Activated T-helper 1 cell treated with anti-CD3 and anti-CD28 coated beads, Interleukin-2, amount 50 U/mL, for 16 hours (primary cell): ENCODE data around the gene CRIP2.

ENCODE experiments used
- DNase-seq, 2 donors: peaks; one replicate each; pipeline ENCODE4 v3.0.0-alpha.2; 2020; ENCODE audit warnings: low read depth in 1 of 2, low spot score in 1 of 2

CRIP2 gene

GRCh38 chr14:105476097-105476830, 1.6 kb downstream of the CRIP2 start:
- DNase-seq = no peak

DNA sequence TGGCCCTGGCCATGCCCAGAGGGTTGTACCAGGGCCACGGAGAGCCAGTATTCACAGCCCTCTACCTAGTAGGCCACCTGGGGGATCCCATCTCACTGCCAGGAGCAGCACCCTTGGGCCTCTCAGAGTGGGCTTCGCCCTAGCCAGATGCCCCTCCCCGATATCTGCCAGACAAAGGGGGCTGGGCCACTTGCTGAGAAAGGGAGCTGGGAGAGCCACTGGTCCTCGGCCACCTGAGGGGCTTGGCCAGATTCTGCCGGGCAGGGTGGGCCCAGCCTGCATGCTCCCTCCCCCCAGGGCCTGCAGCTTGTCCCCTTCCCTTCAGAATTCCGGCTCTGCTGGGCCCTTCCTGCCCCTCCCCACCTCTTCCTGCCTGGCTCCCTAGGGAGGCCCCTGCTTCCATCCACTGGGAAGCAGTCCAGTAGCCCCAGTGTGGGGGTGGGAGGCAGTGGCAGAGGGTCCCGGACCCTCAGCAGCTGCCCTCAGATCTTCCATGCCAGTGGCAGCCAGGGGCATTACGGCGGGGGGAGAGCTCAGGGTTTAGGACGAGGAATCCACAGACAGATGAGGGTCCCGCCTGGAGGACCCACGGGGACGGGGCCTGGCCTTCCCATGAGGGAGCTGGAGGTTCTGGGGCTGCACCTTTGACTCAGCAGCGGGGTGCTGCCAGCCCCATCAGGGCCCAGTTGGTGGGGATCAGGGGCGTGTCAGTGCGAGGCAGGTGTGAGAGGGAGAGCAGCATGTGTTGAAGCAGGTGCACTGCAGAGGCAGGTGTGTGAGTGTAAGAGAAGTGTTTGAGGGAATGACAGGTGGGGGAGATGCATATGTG, 2.4 kb downstream of the CRIP2 start:
- DNase-seq = no peak

GRCh38 chr14:105477660-105478397, 3.2 kb downstream of the CRIP2 start:
- no peak for DNase-seq

DNA sequence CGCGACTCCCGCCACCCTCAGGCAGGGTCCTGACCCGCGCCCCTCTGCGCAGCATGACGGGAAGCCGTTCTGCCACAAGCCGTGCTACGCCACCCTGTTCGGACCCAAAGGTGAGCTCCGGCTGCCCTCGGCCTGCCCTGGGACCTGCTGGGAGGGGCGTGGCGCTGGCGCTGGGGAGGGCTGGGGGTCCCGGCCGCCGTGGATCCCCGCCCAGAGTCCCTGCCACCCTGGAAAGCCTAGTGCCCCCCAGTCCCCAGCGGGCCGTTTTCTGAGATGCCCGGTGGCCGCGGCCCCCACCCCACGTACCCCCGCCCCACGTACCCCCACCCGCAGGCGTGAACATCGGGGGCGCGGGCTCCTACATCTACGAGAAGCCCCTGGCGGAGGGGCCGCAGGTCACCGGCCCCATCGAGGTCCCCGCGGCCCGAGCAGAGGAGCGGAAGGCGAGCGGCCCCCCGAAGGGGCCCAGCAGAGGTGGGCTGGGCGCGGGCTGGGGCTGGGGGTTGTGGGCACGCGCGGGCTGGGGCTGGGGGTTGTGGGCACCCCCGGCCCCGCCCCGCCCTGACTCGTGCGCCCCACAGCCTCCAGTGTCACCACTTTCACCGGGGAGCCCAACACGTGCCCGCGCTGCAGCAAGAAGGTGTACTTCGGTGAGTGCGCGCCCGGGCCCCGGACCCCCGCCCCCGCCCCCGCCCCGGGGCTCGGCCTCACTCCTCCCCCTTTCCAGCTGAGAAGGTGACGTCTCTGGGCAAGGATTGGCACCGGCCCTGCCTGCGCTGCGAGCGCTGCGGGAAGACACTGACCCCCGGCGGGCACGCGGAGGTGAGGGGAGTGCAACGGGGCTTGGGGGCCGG, 4.0 kb downstream of the CRIP2 start:
- no peak for DNase-seq

DNA sequence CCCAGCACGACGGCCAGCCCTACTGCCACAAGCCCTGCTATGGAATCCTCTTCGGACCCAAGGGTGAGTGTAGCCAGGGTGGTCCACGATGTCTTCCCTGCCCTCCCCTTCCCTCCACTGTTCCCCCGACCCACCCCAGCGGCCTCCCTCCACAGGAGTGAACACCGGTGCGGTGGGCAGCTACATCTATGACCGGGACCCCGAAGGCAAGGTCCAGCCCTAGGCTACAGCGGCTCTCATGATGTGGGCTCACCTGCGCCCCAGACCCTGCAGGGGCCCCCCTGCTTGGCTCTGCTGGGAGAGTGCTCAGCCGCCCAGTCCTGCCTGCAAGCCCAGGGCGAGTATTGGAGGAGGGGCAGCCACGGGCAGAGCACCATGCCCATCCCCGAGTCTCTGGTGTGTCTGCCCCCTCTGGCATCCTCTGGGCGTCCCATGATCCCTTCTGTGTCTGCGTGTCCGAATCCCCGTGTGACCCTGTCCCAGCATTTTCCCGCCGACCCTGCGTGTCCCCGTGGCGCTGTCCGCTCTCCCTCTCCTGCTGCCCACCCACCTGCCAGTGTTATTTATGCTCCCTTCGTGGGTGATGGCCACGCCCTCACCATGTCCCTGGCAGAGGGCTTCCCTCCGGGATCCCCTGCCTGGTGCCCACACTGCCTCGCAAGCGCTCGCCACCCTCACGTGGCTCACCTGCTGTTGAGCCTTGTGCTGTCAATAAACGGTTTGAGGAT, 5.0 kb downstream of the CRIP2 start:
- DNase-seq = no peak

- no peak for DNase-seq
Measured at GRCh38 chr14:105480199-105480746, 5.7 kb downstream of the CRIP2 start.

- peak; percentile 84 to 85 for DNase-seq
Measured at GRCh38 chr14:105480807-105481801, 6.5 kb downstream of the CRIP2 start.

DNA sequence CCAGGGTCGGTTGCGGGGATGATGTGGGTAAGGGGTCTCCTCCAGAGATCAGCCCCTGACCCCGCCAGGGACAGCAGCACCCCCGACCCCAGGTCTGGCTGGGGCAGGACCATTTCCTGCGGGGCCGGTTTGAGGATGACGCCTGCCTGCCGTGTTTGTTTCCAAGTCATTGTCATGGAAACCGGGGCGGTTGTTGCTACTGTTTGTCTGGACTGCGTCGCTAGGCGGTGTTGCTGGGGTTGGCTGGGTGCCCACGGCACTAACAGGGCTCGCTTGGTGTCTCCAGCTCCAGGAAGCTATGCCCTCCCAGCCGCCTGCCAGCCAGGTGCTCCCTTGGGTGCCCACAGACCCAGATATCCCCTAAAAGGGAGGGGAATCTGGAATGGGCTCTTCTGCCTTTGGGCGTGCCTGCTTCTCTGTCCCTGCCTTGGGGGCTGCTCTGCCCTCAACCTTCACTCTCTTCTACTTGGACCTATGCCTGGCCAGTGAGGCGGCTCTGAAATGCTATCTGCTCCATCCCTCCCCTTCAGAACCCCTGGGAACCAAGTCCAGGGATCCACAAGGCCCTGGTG, 7.4 kb downstream of the CRIP2 start:
- DNase-seq = peak; percentile 86 to 87

DNA sequence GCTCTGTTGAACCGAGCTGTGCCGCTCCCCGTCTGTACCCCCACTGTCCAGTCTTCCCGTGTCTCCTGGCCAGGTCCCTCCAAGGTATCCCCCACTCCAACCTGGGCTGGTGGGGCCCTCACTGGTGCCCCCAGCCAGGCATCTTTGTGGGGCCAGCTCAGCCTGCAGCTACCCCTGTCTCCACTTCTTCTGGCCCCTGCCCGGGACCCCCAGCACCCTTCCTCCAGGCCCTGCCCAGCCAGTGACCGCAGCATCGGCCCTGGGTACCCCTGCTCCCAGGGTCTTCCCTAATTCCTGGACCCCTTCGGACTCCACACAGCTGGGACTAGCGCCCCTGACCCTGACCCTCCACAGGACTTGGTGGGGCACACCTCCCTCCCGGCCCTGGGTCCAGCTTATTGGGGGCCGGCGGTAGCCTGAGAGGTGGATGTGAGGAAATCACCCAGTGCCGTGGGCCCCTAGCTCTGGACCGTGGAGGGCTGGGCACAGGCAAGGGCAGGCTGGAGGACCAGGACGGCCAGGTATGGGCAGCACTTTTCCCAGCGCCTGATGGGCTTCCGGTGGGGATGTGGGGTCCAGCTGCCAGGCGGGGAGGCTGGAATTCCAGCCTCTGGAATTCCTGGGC, 8.0 kb downstream of the CRIP2 start:
- DNase-seq = no peak

GRCh38 chr14:105483300-105484068, 8.9 kb downstream of the CRIP2 start:
- DNase-seq = no peak

DNA sequence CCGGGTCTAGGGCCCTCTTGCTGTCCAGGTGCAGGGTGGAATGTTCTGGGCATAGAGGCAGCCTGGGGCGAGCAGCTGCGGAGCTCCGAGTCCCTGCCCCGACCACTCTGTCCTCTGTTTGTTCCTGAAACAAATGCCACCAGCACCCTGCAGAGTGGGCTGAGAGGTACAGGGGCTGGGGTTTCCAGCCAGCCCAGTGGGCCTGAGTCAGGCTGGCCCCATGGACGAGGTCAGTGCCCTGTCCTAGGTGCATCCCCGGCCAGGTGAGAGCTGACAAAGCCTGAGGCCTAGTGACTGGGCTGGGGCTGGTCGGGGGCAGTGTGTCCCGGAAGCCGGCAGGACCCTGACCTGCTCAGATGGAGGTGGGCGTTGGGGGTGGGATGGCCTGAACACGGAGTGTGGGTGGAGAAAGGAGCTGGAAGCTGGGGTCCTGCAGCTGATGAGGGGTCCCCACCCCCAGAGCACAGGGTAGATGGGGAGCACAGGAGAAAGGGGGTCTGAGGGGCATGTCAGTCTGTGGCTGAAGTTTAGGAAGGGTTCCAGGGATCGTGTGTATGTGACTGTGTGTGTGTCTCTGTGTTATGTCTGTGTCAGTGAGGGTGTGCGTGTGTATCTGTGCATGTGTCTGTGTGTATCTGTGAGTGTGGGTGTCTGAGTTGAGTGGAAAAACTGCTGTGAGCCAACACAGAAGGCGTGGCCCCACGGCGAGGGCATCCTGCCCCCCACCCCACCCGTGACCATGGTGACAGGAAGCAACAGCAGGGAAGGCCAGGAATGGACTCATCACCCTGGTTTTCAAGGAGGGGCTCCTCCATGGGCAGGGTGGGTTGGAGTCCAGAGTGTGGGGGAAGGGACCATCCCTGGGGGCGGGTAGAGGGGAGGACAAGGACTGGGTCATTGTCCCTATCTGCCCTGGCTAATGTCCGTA, 9.7 kb downstream of the CRIP2 start:
- DNase-seq = no peak

DNA sequence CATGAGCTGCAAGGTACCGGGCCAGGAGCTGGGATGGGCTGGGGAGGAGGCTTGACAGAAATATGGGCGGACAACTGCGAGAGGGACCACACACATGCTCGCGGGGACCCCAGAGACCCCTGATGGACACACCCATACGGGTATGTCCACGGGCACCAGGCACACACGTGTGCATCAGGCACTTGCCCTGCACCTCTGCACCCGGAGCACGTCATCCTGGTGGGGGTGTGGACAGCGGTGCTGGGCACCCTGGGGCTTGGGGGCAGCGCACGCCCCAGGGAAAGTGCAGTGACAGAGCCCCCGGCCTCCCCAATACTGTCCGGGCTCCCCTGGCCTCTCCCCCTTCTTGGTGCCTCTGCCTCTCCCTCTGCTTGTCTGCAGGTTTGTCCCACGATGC, 10.4 kb downstream of the CRIP2 start:
- no peak for DNase-seq

- no peak for DNase-seq
Measured at GRCh38 chr14:105485739-105486162, 11.1 kb downstream of the CRIP2 start.

DNA sequence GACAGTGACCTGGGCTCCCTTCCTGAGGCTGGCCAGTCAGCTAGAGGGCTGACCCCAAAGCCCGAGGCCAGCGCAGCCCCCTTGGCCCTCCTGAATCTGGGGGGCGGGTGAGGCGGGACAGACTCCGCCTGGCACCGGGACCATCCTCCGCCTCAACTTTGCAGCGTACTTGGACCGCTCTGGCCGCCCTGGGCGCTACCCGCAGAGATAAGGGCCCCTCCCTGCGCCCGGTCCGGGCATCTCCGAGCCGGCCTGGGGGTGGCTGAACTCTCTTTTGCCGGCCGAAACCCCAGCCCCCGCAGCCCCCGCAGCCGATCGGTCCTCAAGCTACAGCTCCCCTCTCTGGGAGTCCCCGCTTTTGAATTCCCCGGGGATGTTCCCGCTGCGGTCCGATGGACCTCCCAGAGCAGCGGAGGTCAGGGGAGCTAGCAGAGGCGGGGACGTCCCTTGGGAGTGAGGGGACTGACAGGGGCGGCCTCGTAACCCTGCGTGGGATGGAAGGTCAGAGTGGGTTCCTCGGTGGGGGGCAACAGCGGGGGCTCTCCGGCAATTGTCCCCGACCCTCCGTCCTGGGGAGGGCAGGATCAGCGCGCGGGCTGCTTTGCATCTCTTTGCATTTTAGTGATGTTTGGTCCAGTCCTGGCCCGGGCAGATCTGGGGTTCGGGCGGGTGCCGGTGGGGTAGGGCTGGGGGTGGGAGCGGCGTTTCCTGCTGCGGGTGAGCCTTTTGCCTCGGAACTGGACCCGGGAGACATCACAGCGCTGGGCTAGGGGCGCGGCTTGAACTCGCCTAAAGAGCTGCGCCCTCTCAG, 11.7 kb downstream of the CRIP2 start, which contains the start of gene CRIP1:
TSS of gene CRIP1 (plus strand) at position 724 of the 811 bp plus-strand sequence. CDS start 374 bp downstream, outside the sequence.
- no peak for DNase-seq

DNA sequence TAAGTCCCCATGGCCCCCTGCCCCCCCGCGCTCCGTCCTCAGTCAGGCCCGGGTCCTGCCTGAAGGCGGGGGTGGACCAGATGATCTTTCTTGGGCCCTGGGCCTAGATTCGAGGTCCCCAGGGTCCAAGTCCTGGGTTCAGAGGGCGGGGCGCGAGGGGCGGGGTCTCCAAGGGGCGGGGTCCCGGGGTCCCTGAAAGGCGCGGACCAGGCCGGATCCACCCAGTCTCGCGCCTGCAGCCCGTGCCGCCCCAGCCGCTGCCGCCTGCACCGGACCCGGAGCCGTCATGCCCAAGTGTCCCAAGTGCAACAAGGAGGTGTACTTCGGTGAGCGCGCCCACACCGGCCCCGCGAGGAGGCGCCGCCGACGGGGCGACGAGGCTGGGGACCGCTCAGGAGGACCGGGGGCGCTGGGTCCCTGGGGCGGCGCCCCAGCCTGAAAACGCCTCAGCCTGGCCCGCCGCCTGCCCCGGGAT, 12.4 kb downstream of the CRIP2 start:
- peak in 1 of 2 donors; percentile 37 for DNase-seq
